CD14-positive monocyte (primary cell): ENCODE results near the gene MSI2. TPM values are rescaled to one million over a fixed set of nuclear protein-coding genes. Genes with fewer than 3 reads are reported as not detected.

ENCODE experiments used
- DNase-seq, 3 donors: peaks; one replicate each; pipeline ENCODE4 v3.0.0-alpha.2; 2011 to 2022
- H2AFZ ChIP-seq: 2 replicates; pipeline ENCODE4 v1.6.0; 2012; ENCODE audit warnings: mild to moderate bottlenecking, low read depth, low read length, inconsistent platforms; ENCODE audit not compliant: insufficient read depth, poor library complexity, severe bottlenecking
- H3K27ac ChIP-seq, 2 donors: 1 replicate in 1 of 2; 2 replicates in 1 of 2; pipeline ENCODE4 v1.5.1; 2012 to 2013; ENCODE audit warnings: low read length in 2 of 2, control low read depth in 1 of 2, inconsistent platforms in 1 of 2, low read depth in 1 of 2, mild to moderate bottlenecking in 1 of 2
- H3K27me3 ChIP-seq, 2 donors: one replicate each; pipeline versions ENCODE4 v1.6.0 to v1.6.1; 2011 to 2013; ENCODE audit warnings: low read length in 2 of 2; ENCODE audit not compliant: control insufficient read depth in 2 of 2, insufficient read depth in 2 of 2
- H3K36me3 ChIP-seq, 2 donors: replicated peaks in 1 of 2; 1 replicate in 1 of 2; 2 replicates in 1 of 2; pipeline versions ENCODE4 v1.5.1 to v1.6.1; 2012 to 2013; ENCODE audit warnings: low read length in 2 of 2, control low read depth in 1 of 2, inconsistent platforms in 1 of 2, mild to moderate bottlenecking in 1 of 2; ENCODE audit not compliant: insufficient read depth in 2 of 2, control insufficient read depth in 1 of 2
- H3K4me1 ChIP-seq, 2 donors: 1 replicate in 1 of 2; 2 replicates in 1 of 2; pipeline versions ENCODE4 v1.5.1 to v1.6.1; 2012 to 2013; ENCODE audit warnings: low read length in 2 of 2, control low read depth in 1 of 2, inconsistent platforms in 1 of 2, mild to moderate bottlenecking in 1 of 2, moderate library complexity in 1 of 2; ENCODE audit not compliant: insufficient read depth in 2 of 2, control insufficient read depth in 1 of 2
- H3K4me2 ChIP-seq: replicated peaks from 2 replicates; pipeline ENCODE3; 2012; ENCODE audit warnings: low read length, moderate library complexity, mild to moderate bottlenecking; ENCODE audit not compliant: poor library complexity, severe bottlenecking; ENCODE audit errors: extremely low read depth
- H3K4me3 ChIP-seq, 3 experiments: fragments of 200-600 bp in 1 of 3; sonication (generic) in 1 of 3; replicated peaks in 1 of 3; 1 replicate in 2 of 3; 2 replicates in 1 of 3; pipeline ENCODE4 v1.5.1; 2011 to 2013; ENCODE audit warnings: low read length in 3 of 3, mild to moderate bottlenecking in 3 of 3, control low read depth in 2 of 3, low read depth in 2 of 3, inconsistent platforms in 1 of 3, moderate library complexity in 1 of 3
- H3K79me2 ChIP-seq: 2 replicates; pipeline ENCODE4 v1.6.0; 2012; ENCODE audit warnings: mild to moderate bottlenecking, control low read depth, inconsistent platforms, low read length, moderate library complexity; ENCODE audit not compliant: insufficient read depth
- H3K9ac ChIP-seq: 2 replicates; pipeline ENCODE4 v1.6.0; 2017; ENCODE audit warnings: low read length, mild to moderate bottlenecking; ENCODE audit not compliant: insufficient read depth, poor library complexity, severe bottlenecking
- H3K9me3 ChIP-seq, 2 donors: replicated peaks in 1 of 2; 1 replicate in 1 of 2; 2 replicates in 1 of 2; pipeline versions ENCODE4 v1.5.1 to v1.6.1; 2012 to 2013; ENCODE audit warnings: low read length in 2 of 2, control low read depth in 1 of 2; ENCODE audit not compliant: control insufficient read depth in 1 of 2, insufficient read depth in 1 of 2
- H4K20me1 ChIP-seq: 2 replicates; pipeline ENCODE4 v1.6.0; 2012; ENCODE audit warnings: mild to moderate bottlenecking, low read length, control low read depth, moderate library complexity; ENCODE audit not compliant: insufficient read depth
- H3K27ac Mint-ChIP-seq, 7 donors: one replicate each; pipeline ENCODE4 v1.8.0; 2020; ENCODE audit warnings: mild to moderate bottlenecking in 7 of 7, mixed read lengths in 7 of 7, moderate library complexity in 6 of 7, inconsistent platforms in 2 of 7
- H3K27me3 Mint-ChIP-seq, 3 donors: one replicate each; pipeline ENCODE4 v1.8.0; 2021 to 2022; ENCODE audit warnings: low read depth in 3 of 3, mild to moderate bottlenecking in 3 of 3, mixed read lengths in 3 of 3, moderate library complexity in 3 of 3, inconsistent platforms in 1 of 3
- H3K36me3 Mint-ChIP-seq, 2 donors: one replicate each; pipeline ENCODE4 v1.8.0; 2020; ENCODE audit warnings: mixed read lengths in 2 of 2, inconsistent platforms in 1 of 2, mild to moderate bottlenecking in 1 of 2
- H3K4me1 Mint-ChIP-seq: one replicate; pipeline ENCODE4 v1.8.0; 2020; ENCODE audit warnings: mild to moderate bottlenecking, mixed read lengths
- H3K4me3 Mint-ChIP-seq, 2 donors: one replicate each; pipeline ENCODE4 v1.8.0; 2020; ENCODE audit warnings: mild to moderate bottlenecking in 2 of 2, mixed read lengths in 2 of 2, moderate library complexity in 1 of 2
- H3K9me3 Mint-ChIP-seq, 7 donors: one replicate each; pipeline ENCODE4 v1.8.0; 2020 to 2022; ENCODE audit warnings: mixed read lengths in 7 of 7, mild to moderate bottlenecking in 6 of 7, moderate library complexity in 6 of 7, inconsistent platforms in 2 of 7
- WGBS: methylation state at CpG from one replicate; pipeline ENCODE4 v1.1.5; 2013; ENCODE audit warnings: missing lambda C conversion rate; ENCODE audit not compliant: insufficient coverage; 5-methylcytosine and 5-hydroxymethylcytosine counted together
- intact Hi-C, 2 donors: fragments of 100-400 bp; cut with micrococcal nuclease; formaldehyde crosslinking; loops; one replicate each; pipeline versions ENCODE4 v1.15.0 to v1.15.1; 2023
- polyA plus RNA-seq, 3 donors: library from polyadenylated mRNA; depleted of rRNA in 1 of 3; unstranded in 2 of 3; stranded (reverse) in 1 of 3; fragments of 300-500 nt in 2 of 3; fragments of >200 nt in 1 of 3; fragmentation: Illumina TruSeq in 2 of 3; gene quantifications; 1 replicate in 2 of 3; 2 replicates in 1 of 3; pipeline ENCODE4 v1.2.3, GENCODE V29; 2012 to 2021
- TF ChIP-seq, protein P1 (sequence below): fragments of 200-600 bp; IDR thresholded peaks from one replicate; pipeline ENCODE4 v1.8.0; 2022; ENCODE audit warnings: antibody characterized with exemption, mild to moderate bottlenecking

The MSI2 gene
- polyA plus RNA-seq, 3 donors = 0.20 to 6.6 (median 0.37) TPM

DNA sequence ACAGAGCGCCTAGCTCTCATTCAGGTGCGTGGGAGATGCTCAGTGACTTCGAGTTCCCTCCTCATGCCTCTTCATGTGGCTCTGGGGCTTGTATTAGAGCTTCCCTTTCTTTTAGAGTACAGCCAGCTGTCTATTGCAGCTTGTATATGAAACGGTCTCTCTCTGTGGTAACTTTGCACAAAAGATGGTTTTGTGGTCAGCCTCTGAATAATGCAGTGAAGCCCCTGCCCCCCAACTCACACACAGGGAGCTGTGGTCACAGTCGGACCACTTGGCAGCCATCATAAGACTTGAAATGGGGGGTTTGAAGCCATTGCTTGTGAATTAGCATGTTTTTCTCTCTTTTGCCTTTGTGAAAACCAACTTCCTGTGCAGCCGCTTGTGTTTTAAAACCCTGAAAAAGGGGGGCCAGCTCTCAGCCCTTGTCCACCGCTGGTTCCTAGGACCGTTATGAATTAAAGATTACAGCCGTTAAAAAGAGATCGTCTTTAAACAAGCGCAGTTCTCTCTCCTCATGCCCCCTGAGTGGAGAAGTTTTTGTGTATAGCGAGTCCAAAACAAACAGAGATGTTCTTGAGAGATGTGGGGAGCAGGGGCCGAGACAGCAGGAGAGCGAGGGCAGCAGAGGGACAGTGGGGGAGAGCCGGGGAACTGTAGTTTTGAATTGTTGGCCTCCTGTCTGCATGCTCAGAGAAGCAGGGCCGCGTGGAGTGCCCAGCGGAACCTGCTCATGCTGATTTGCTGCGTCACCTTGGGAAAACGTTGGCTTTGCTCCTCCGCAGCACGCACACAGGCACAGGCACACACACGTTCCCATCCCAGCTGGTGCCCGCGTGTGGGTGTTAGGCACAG, 199.0 kb downstream of the MSI2 start:
- H2AFZ ChIP-seq = peak overlapping the region; percentile 46
- no peaks in the 10 kb centered on the region for H3K79me2 ChIP-seq

DNA sequence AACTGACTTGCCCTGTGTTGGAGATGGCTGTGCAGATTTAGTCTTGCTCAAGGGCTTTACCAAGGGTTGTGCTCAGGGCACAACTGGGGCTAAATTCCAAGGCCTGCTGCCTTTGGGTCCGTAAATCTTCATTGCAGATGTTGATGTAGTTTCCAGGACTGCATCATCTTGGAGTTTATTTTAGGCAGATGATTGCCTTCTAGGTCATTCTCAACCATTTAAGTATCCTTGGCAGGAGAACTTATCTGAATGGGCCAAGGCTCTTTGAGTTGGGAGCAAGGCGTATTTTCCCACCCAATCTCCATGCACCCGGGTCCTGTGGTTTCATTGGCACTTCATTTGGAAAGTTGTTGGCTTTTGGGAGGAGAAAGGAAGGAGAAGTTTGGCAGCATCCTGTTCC, 200.3 kb downstream of the MSI2 start:
- no peak overlapping the region for H3K4me3 Mint-ChIP-seq
- no peak overlapping the region for H3K4me3 ChIP-seq
- no peaks in the 10 kb centered on the region for H3K36me3 ChIP-seq
- H3K36me3 Mint-ChIP-seq = peaks cover 3 to 7% of the 10 kb centered on the region in 2 donors
- DNase-seq = no peak
- H3K4me1 Mint-ChIP-seq = peaks cover 29% of the 10 kb centered on the region
- no peak overlapping the region for H3K27ac Mint-ChIP-seq
- intact Hi-C loops = no loop called here
- H4K20me1 ChIP-seq = peaks cover 3% of the 10 kb centered on the region
- no peaks in the 10 kb centered on the region for H3K9me3 ChIP-seq
- no peak overlapping the region for H3K4me2 ChIP-seq
- H3K9me3 Mint-ChIP-seq = no peaks in the 10 kb centered on the region
- TF ChIP-seq, protein P1, sequence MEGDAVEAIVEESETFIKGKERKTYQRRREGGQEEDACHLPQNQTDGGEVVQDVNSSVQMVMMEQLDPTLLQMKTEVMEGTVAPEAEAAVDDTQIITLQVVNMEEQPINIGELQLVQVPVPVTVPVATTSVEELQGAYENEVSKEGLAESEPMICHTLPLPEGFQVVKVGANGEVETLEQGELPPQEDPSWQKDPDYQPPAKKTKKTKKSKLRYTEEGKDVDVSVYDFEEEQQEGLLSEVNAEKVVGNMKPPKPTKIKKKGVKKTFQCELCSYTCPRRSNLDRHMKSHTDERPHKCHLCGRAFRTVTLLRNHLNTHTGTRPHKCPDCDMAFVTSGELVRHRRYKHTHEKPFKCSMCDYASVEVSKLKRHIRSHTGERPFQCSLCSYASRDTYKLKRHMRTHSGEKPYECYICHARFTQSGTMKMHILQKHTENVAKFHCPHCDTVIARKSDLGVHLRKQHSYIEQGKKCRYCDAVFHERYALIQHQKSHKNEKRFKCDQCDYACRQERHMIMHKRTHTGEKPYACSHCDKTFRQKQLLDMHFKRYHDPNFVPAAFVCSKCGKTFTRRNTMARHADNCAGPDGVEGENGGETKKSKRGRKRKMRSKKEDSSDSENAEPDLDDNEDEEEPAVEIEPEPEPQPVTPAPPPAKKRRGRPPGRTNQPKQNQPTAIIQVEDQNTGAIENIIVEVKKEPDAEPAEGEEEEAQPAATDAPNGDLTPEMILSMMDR = no peak
- H3K27me3 ChIP-seq = no peaks in the 10 kb centered on the region
- H2AFZ ChIP-seq = no peak overlapping the region
- WGBS = no CpG with 5 or more reads among the region's 3 CpGs
- no peak overlapping the region for H3K9ac ChIP-seq
- H3K27me3 Mint-ChIP-seq = peaks cover 1 to 14% (median 6%) of the 10 kb centered on the region in 3 donors
- no peaks in the 10 kb centered on the region for H3K79me2 ChIP-seq
- peaks cover 20 to 23% of the 10 kb centered on the region in 2 donors for H3K4me1 ChIP-seq
- no peak overlapping the region for H3K27ac ChIP-seq

More for the DNA sequence above, 199.0 kb downstream of the MSI2 start:
- H3K4me3 ChIP-seq = peak overlapping the region in 1 of 3 experiments; percentile 56
- peak overlapping the region; percentile 42 for H3K9ac ChIP-seq
- peak overlapping the region; percentile 63 for H3K4me2 ChIP-seq
- H3K27me3 ChIP-seq = no peaks in the 10 kb centered on the region
- no peaks in the 10 kb centered on the region for H3K36me3 ChIP-seq
- peak in 2 of 3 donors; percentile 13 to 33 for DNase-seq
- H4K20me1 ChIP-seq = peaks cover 3% of the 10 kb centered on the region
- TF ChIP-seq, protein P1 = no peak
- H3K9me3 Mint-ChIP-seq = no peaks in the 10 kb centered on the region
- peaks cover 3 to 7% of the 10 kb centered on the region in 2 donors for H3K36me3 Mint-ChIP-seq
- H3K4me1 ChIP-seq = peaks cover 24 to 29% of the 10 kb centered on the region in 2 donors
- intact Hi-C loops = no loop called here
- peak overlapping the region; percentile 25 to 90 for H3K4me3 Mint-ChIP-seq
- 2% methylated on average over 8 of the region's 25 CpGs for WGBS
- H3K27ac Mint-ChIP-seq = peak overlapping the region in 5 of 7 donors; percentile 28 to 87 (median 63)
- H3K9me3 ChIP-seq = no peaks in the 10 kb centered on the region
- H3K4me1 Mint-ChIP-seq = peaks cover 35% of the 10 kb centered on the region
- no peak overlapping the region for H3K27ac ChIP-seq
- peaks cover 0 to 14% (median 6%) of the 10 kb centered on the region in 3 donors for H3K27me3 Mint-ChIP-seq
